SU-DHL-6 (cell line): Measurements from ENCODE around the gene SLC6A17.
A peak's percentile ranks its signal among the peaks of the same experiment; 100 is the strongest.

Source experiments
- H2AFZ ChIP-seq: fragments of 200-600 bp; sonication (generic); 2 replicates; pipeline ENCODE4 v1.6.1; 2014; ENCODE audit warnings: low read depth, mild to moderate bottlenecking, moderate library complexity, mixed read lengths, antibody characterized with exemption, low read length; ENCODE audit not compliant: severe bottlenecking
- H3F3A ChIP-seq: fragments of 200-600 bp; shearing (Covaris generic); 2 replicates; pipeline ENCODE4 v1.6.0; 2016; ENCODE audit warnings: antibody characterized with exemption, mild to moderate bottlenecking; ENCODE audit not compliant: insufficient read depth
- H3K27ac ChIP-seq: fragments of 200-600 bp; sonication (generic); 2 replicates; pipeline ENCODE4 v1.5.1; 2016; ENCODE audit warnings: low read depth, mild to moderate bottlenecking, low read length, moderate library complexity, mixed read lengths
- H3K27me3 ChIP-seq: fragments of 200-600 bp; sonication (generic), shearing (Covaris generic); 2 replicates; pipeline ENCODE4 v1.6.0; 2014; ENCODE audit warnings: mild to moderate bottlenecking, low read length
- H3K36me3 ChIP-seq: fragments of 200-600 bp; sonication (generic); 2 replicates; pipeline ENCODE4 v1.6.1; 2014; ENCODE audit warnings: mild to moderate bottlenecking, low read length, mixed read lengths
- H3K4me2 ChIP-seq: fragments of 300-600, 200-600 bp; shearing (Covaris generic), sonication (generic); 2 replicates; pipeline ENCODE4 v1.6.0; 2014; ENCODE audit warnings: low read length, low read depth, mild to moderate bottlenecking; ENCODE audit not compliant: poor library complexity, severe bottlenecking
- H3K4me3 ChIP-seq: fragments of 200-600 bp; sonication (generic); 2 replicates; pipeline ENCODE4 v1.5.1; 2014; ENCODE audit warnings: antibody characterized with exemption, low read length, mild to moderate bottlenecking, mixed read lengths; ENCODE audit not compliant: insufficient read depth, poor library complexity, severe bottlenecking
- H3K79me2 ChIP-seq: fragments of 200-600 bp; sonication (generic); 2 replicates; pipeline ENCODE4 v1.6.1; 2014; ENCODE audit warnings: mild to moderate bottlenecking, low read length, moderate library complexity; ENCODE audit not compliant: insufficient read depth
- H3K9ac ChIP-seq: fragments of 200-600 bp; sonication (generic); 2 replicates; pipeline ENCODE4 v1.7.0; 2014; ENCODE audit warnings: mild to moderate bottlenecking, low read length
- H3K9me2 ChIP-seq: fragments of 200-600 bp; sonication (generic); replicated peaks from 2 replicates; pipeline ENCODE4 v1.6.1; 2014; ENCODE audit warnings: low read length; ENCODE audit not compliant: insufficient read depth
- H3K9me3 ChIP-seq: fragments of 200-600 bp; sonication (generic); 2 replicates; pipeline ENCODE4 v1.6.1; 2014; ENCODE audit warnings: low read length, mixed read lengths; ENCODE audit not compliant: insufficient read depth
- H4K20me1 ChIP-seq: fragments of 200-600 bp; sonication (generic); 2 replicates; pipeline ENCODE4 v1.6.1; 2014; ENCODE audit warnings: low read depth, mild to moderate bottlenecking, antibody characterized with exemption, low read length, moderate library complexity, mixed read lengths
- EZH2phosphoT487 ChIP-seq: fragments of 200-600 bp; sonication (generic), shearing (Covaris generic); conservative IDR thresholded peaks from 2 replicates; pipeline ENCODE4 v1.6.1; 2018; ENCODE audit warnings: mild to moderate bottlenecking, antibody characterized with exemption, low read length, moderate library complexity, mixed read lengths
- TF ChIP-seq, protein P1 (sequence below): fragments of 200-600 bp; sonication (generic); IDR thresholded peaks from one replicate; pipeline ENCODE4 v1.5.1; 2017; ENCODE audit warnings: antibody characterized with exemption, mild to moderate bottlenecking, low read length, moderate library complexity; ENCODE audit not compliant: insufficient read depth, poor library complexity, severe bottlenecking

SLC6A17 gene

DNA sequence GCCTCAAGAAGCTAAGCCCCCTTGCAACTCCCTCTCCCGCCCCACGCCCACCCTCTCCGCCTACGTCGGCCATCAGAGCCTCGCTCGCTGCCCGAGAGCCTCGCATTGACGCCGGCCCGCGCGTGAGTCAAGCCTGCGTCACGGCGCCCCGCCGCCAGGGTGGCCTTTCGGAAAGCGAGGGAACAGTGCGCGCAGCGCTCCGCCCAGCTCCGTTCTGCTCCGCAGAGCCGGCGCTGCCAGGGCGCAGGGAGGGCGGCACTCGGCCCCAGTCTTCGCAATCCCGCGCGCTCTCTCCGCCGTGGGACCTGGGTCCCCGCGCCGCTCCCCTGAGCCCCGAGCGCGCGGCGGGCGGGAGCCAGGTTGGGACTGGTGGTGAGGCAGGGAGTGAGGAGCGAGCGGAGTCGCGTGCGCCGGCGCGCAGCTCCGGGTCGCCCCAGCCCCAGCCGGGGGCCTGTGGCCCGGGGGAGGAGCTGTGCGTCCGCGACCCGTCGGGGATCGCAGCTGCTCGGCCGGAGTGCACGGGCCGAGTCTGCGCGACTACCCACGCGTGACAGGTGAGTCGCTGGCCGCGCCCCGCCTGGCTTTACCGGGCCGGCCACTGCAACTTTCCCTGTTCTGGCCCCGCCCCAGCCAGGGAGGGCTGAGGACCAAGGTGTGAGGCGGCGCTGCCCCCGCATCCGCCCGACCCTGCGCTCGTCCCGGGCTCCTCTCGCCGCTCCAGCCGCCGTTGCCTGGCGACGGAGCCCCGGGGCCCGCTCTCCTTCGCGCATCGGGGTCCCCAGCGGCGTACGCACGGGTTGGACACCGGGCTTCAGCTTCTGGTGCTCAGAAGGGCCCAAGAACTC is at the start of gene SLC6A17:
Gene SLC6A17, plus strand, starts transcription at position 165 of the 845 bp plus-strand sequence. CDS start 16,436 bp downstream, outside the sequence.
- no peak within 1 kb of the TSS for H2AFZ ChIP-seq
- H3K9ac ChIP-seq: no peak within 1 kb of the TSS
- H3K79me2 ChIP-seq: no peaks in the 10 kb centered on the region
- H3K36me3 ChIP-seq: no peaks in the 10 kb centered on the region
- no peak within 1 kb of the TSS for H3K4me2 ChIP-seq
- no peaks in the 10 kb centered on the region for H3K9me3 ChIP-seq
- H3F3A ChIP-seq: no peaks in the 10 kb centered on the region
- no peak within 1 kb of the TSS for H3K27ac ChIP-seq
- TF ChIP-seq EZH2phosphoT487: no peak
- TF ChIP-seq, protein P1, sequence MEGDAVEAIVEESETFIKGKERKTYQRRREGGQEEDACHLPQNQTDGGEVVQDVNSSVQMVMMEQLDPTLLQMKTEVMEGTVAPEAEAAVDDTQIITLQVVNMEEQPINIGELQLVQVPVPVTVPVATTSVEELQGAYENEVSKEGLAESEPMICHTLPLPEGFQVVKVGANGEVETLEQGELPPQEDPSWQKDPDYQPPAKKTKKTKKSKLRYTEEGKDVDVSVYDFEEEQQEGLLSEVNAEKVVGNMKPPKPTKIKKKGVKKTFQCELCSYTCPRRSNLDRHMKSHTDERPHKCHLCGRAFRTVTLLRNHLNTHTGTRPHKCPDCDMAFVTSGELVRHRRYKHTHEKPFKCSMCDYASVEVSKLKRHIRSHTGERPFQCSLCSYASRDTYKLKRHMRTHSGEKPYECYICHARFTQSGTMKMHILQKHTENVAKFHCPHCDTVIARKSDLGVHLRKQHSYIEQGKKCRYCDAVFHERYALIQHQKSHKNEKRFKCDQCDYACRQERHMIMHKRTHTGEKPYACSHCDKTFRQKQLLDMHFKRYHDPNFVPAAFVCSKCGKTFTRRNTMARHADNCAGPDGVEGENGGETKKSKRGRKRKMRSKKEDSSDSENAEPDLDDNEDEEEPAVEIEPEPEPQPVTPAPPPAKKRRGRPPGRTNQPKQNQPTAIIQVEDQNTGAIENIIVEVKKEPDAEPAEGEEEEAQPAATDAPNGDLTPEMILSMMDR: no peak
- H3K9me2 ChIP-seq: no peaks in the 10 kb centered on the region
- no peak within 1 kb of the TSS for H3K4me3 ChIP-seq
- 0 out of 2 replicates have a peak, but pooled peaks cover 3% of the 10 kb centered on the region for H3K27me3 ChIP-seq
- H4K20me1 ChIP-seq: no peaks in the 10 kb centered on the region

DNA sequence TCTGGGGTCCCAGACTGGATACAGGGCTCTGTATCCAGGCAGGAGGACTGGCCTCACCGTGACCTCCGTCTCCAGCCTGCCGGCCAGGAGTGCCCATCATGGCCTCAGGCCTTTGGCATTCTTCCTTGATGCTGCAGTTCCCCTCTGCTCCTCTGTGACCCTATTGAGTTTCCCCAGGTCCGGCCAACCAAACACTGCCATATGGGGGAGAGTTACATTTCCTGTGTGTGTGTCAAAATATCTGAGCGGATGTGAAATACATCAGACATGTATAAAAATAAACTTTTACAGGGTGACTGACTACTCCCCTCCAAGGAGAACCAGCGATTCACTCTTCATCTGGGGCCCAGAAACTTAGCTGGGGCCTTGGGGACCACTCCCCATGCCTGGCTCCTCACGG is 48.2 kb upstream of the SLC6A17 start:
- no peak overlapping the region for H3K27ac ChIP-seq
- H3K36me3 ChIP-seq: no peaks in the 10 kb centered on the region
- no peaks in the 10 kb centered on the region for H3K9me2 ChIP-seq
- H3K9ac ChIP-seq: no peak overlapping the region
- H4K20me1 ChIP-seq: no peaks in the 10 kb centered on the region
- no peaks in the 10 kb centered on the region for H3F3A ChIP-seq
- no peak overlapping the region for H3K4me2 ChIP-seq
- H3K9me3 ChIP-seq: no peaks in the 10 kb centered on the region
- H3K79me2 ChIP-seq: no peaks in the 10 kb centered on the region
- no peak overlapping the region for H3K4me3 ChIP-seq
- TF ChIP-seq, protein P1: no peak
- TF ChIP-seq EZH2phosphoT487: no peak
- no peak overlapping the region for H2AFZ ChIP-seq
- no peaks in the 10 kb centered on the region for H3K27me3 ChIP-seq

DNA sequence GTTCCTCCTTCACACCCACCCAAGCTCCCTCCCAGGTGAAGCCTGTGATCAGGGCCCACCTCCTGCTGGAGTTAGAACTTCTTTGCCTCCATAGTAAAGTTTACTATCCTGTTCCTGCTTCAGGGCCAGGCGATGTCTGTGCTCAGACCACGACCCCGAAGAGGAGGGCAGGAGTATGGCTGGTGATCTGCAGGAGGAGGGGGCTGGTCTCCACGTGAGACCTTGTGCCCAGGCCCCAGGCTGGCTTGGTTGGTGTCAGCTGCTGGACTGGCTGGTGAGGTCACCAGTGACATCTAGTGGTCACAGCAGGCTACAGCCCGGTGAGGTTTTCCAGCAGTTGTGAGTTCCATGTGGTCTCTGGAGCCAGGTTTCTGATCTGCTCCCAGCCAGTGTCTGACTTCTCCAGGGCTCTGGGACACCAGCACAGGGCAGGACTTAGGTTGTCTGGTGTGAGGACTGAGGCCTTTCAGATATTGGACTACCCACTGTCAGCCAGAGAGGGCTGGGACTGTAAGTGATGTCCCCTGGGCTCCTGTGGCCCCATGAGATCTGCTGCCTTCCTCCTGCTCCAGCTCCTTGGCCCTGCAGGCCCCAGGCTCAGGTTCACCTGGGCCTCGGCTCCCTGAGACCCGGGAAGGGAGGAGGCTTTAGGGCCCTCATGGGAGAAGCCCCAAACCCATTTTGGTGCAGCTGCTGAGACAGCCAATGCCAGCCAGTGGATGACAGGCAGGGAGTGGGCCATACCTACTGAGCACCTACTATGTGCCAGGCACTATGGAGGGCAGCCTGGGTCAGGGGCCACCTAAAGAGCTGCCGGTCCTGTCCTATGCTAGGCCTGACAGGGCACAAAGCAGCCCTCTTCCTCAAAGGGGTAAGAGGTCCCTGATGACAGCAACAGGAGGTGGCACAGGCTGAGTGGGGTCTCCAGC is 44.0 kb upstream of the SLC6A17 start:
- TF ChIP-seq, protein P1: peak; percentile 67
- TF ChIP-seq EZH2phosphoT487: no peak
- Histone ChIP-seq H3K9ac (no peak overlapping the region), H4K20me1 (no peaks in the 10 kb centered on the region), H3K4me3 (no peak overlapping the region), H3K9me3 (no peaks in the 10 kb centered on the region), H3K9me2 (no peaks in the 10 kb centered on the region), H3F3A (no peaks in the 10 kb centered on the region), H3K79me2 (no peaks in the 10 kb centered on the region), H3K4me2 (no peak overlapping the region), H3K27ac (no peak overlapping the region), H2AFZ (no peak overlapping the region), H3K36me3 (no peaks in the 10 kb centered on the region), H3K27me3 (no peaks in the 10 kb centered on the region)
